KMS-11 (cell line): Measurements from ENCODE around the gene TM4SF1.
"Not testable (repeated sequence)": the region's sequence is repeated elsewhere in the genome, so short reads cannot be mapped to it uniquely, and the experiment has no call there.

ENCODE experiments used
- H2AFZ ChIP-seq: fragments of 200-600 bp; sonication (generic); 2 replicates; pipeline ENCODE4 v1.6.1; 2016; ENCODE audit warnings: antibody characterized with exemption, mixed run types, low read depth
- H3K27ac ChIP-seq: fragments of 200-600 bp; sonication (generic); 2 replicates; pipeline ENCODE4 v1.6.1; 2016; ENCODE audit warnings: mild to moderate bottlenecking, mixed run types
- H3K27me3 ChIP-seq: fragments of 200-600 bp; sonication (generic); 2 replicates; pipeline ENCODE4 v1.6.1; 2017; ENCODE audit warnings: mild to moderate bottlenecking, low read depth, mixed run types, moderate library complexity; ENCODE audit not compliant: insufficient read depth
- H3K36me3 ChIP-seq: fragments of 200-600 bp; sonication (generic); 2 replicates; pipeline ENCODE4 v1.6.1; 2017; ENCODE audit warnings: mild to moderate bottlenecking, mixed run types; ENCODE audit not compliant: insufficient read depth
- H3K4me1 ChIP-seq: fragments of 200-600 bp; sonication (generic); 2 replicates; pipeline ENCODE4 v1.6.1; 2016; ENCODE audit warnings: mild to moderate bottlenecking, low read depth, mixed run types; ENCODE audit not compliant: poor library complexity, severe bottlenecking
- H3K4me2 ChIP-seq: fragments of 200-600 bp; sonication (generic); 2 replicates; pipeline ENCODE4 v1.7.0; 2016; ENCODE audit warnings: mild to moderate bottlenecking, mixed run types
- H3K4me3 ChIP-seq: fragments of 200-600 bp; sonication (generic); IDR thresholded peaks from 2 replicates; pipeline ENCODE4 v1.6.1; 2017; ENCODE audit warnings: low read depth, low read length, mixed read lengths; ENCODE audit not compliant: insufficient read depth
- H3K79me2 ChIP-seq: fragments of 200-600 bp; sonication (generic); 2 replicates; pipeline ENCODE4 v1.6.1; 2016; ENCODE audit warnings: low read depth, mixed run types; ENCODE audit not compliant: insufficient read depth
- H3K9ac ChIP-seq: fragments of 200-600 bp; sonication (generic); 2 replicates; pipeline ENCODE4 v1.6.1; 2016; ENCODE audit warnings: mild to moderate bottlenecking, mixed run types
- H4K20me1 ChIP-seq: fragments of 200-600 bp; sonication (generic); 2 replicates; pipeline ENCODE4 v1.6.1; 2016; ENCODE audit warnings: mild to moderate bottlenecking, mixed run types; ENCODE audit not compliant: insufficient read depth
- CTCF ChIP-seq: fragments of 200-600 bp; sonication (generic); conservative IDR thresholded peaks from 2 replicates; pipeline ENCODE4 v1.6.1; 2017; ENCODE audit warnings: low read depth, mild to moderate bottlenecking, antibody characterized with exemption, low read length, moderate library complexity, mixed read lengths

Gene TM4SF1

DNA sequence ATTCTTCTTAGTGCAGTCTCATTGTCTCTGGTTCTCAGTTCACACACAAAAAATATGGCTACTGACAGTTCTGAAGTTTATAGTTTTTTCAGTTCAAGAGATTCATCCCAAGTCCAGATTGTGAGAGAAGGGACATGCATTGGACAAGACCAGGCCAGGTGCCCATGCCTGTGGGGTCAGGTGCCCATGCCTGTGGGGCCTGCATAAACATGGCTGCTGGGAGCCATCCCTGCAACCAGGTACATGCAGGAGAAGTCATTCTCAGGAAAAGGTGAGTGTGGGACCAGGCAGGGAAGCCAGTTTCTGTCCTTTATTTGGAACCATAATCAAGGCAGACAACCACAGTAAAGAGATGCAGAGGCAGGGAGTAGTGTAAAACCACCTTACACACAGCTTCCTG is 6.3 kb upstream of the TM4SF1 start:
- Histone ChIP-seq H3K4me2 (no peak overlapping the region), H3K4me3 (no peak overlapping the region), H3K27ac (no peak overlapping the region), H3K79me2 (no peaks in the 10 kb centered on the region), H3K9ac (no peak overlapping the region), H3K27me3 (no peaks in the 10 kb centered on the region), H3K4me1 (no peaks in the 10 kb centered on the region), H4K20me1 (no peaks in the 10 kb centered on the region), H3K36me3 (no peaks in the 10 kb centered on the region), H2AFZ (no peak overlapping the region)
- TF ChIP-seq CTCF: no peak

- H3K27ac ChIP-seq: no peak overlapping the region
- no peaks in the 10 kb centered on the region for H3K27me3 ChIP-seq
- TF ChIP-seq CTCF: no peak
- no peaks in the 10 kb centered on the region for H3K79me2 ChIP-seq
- H3K36me3 ChIP-seq: no peaks in the 10 kb centered on the region
- H3K9ac ChIP-seq: no peak overlapping the region
- no peak overlapping the region for H3K4me2 ChIP-seq
- no peak overlapping the region for H2AFZ ChIP-seq
- H3K4me1 ChIP-seq: no peaks in the 10 kb centered on the region
- H4K20me1 ChIP-seq: no peaks in the 10 kb centered on the region
- H3K4me3 ChIP-seq: no peak overlapping the region
Measured at GRCh38 chr3:149382518-149382917, 5.1 kb upstream of the TM4SF1 start.

DNA sequence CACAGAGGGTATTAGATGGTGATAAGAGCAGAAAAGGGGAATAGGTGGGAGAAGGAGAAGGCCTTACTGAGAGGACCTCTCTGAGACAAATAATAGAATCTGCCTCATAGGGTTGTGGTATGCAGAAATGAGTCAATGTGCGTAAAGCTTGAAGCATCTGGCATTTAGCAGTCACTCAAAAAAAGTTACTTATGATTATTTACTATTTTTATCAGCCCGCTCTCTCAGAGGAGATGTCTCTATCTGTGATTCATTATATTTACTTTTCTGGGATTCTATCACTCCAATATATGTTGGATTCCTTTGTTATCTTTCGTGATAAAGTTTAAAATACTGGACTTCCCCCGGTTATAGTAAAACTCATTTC is 4.6 kb upstream of the TM4SF1 start:
- no peak for TF ChIP-seq CTCF
- Histone ChIP-seq H2AFZ (no peak overlapping the region), H3K27me3 (no peaks in the 10 kb centered on the region), H4K20me1 (no peaks in the 10 kb centered on the region), H3K4me2 (no peak overlapping the region), H3K79me2 (no peaks in the 10 kb centered on the region), H3K9ac (no peak overlapping the region), H3K4me3 (no peak overlapping the region), H3K4me1 (no peaks in the 10 kb centered on the region), H3K27ac (no peak overlapping the region), H3K36me3 (no peaks in the 10 kb centered on the region)

- no peak for TF ChIP-seq CTCF
- H4K20me1 ChIP-seq: no peaks in the 10 kb centered on the region
- no peak overlapping the region for H3K27ac ChIP-seq
- no peaks in the 10 kb centered on the region for H3K36me3 ChIP-seq
- no peak overlapping the region for H2AFZ ChIP-seq
- no peak overlapping the region for H3K4me3 ChIP-seq
- H3K79me2 ChIP-seq: no peaks in the 10 kb centered on the region
- H3K4me1 ChIP-seq: no peaks in the 10 kb centered on the region
- no peaks in the 10 kb centered on the region for H3K27me3 ChIP-seq
- H3K4me2 ChIP-seq: no peak overlapping the region
- H3K9ac ChIP-seq: no peak overlapping the region
Measured at GRCh38 chr3:149381173-149382100, 4.0 kb upstream of the TM4SF1 start.

DNA sequence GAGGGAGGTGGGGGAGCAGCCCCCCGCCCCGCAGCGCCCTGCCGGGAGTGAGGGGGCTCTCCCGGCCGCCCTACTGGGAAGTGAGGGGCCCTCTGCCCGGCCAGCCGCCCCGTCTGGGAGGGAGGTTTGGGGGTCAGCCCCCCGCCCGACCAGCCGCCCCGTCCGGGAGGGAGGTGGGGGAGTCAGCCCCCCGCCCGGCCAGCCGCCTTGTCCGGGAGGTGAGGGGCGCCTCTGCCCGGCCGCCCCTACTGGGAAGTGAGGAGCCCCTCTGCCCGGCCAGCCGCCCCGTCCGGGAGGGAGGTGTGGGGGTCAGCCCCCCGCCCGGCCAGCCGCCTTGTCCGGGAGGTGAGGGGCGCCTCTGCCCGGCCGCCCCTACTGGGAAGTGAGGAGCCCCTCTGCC is 2.8 kb upstream of the TM4SF1 start:
- H4K20me1 ChIP-seq, H3K4me1 ChIP-seq, H3K27me3 ChIP-seq, H3K4me3 ChIP-seq, H3K9ac ChIP-seq, H3K27ac ChIP-seq, H3K79me2 ChIP-seq, H2AFZ ChIP-seq, H3K36me3 ChIP-seq, H3K4me2 ChIP-seq: not testable (repeated sequence)
